Measurements from ENCODE around the gene SYVN1.
"Not testable (repeated sequence)": the region's sequence is repeated elsewhere in the genome, so short reads cannot be mapped to it uniquely, and the experiment has no call there.

Gene SYVN1

GRCh38 chr11:65151331-65151899, 17.1 kb upstream of the SYVN1 start:
- no peak for DNase-seq (ENCODE audit: low read depth in 2 of 2)

- DNase-seq (ENCODE audit: low read depth in 2 of 2), result peak; percentile 30 to 34
These were observed 16.4 kb upstream of the SYVN1 start for GRCh38 chr11:65150509-65151299.

- not testable (repeated sequence) for DNase-seq (ENCODE audit: low read depth in 2 of 2)
These were observed 15.8 kb upstream of the SYVN1 start for GRCh38 chr11:65150131-65150508.

- DNase-seq (ENCODE audit: low read depth in 2 of 2), result no peak
These were observed 14.3 kb upstream of the SYVN1 start for GRCh38 chr11:65148657-65149056.

- DNase-seq (ENCODE audit: low read depth in 2 of 2), result no peak
These were observed 13.2 kb upstream of the SYVN1 start for GRCh38 chr11:65147352-65148075.

GRCh38 chr11:65141896-65142494, 7.7 kb upstream of the SYVN1 start:
- no peak for DNase-seq (ENCODE audit: low read depth in 2 of 2)

GRCh38 chr11:65136515-65137096, 2.3 kb upstream of the SYVN1 start:
- no peak for DNase-seq (ENCODE audit: low read depth in 2 of 2)

GRCh38 chr11:65135633-65136145, 1.4 kb upstream of the SYVN1 start:
- no peak for DNase-seq (ENCODE audit: low read depth in 2 of 2)

GRCh38 chr11:65134952-65135632, 773 bp upstream of the SYVN1 start:
- peak; percentile 63 to 77 for DNase-seq (ENCODE audit: low read depth in 2 of 2)

GRCh38 chr11:65133724-65134123, 595 bp downstream of the SYVN1 start:
- no peak for DNase-seq (ENCODE audit: low read depth in 2 of 2)

GRCh38 chr11:65132988-65133700, 1.2 kb downstream of the SYVN1 start:
- DNase-seq (ENCODE audit: low read depth in 2 of 2), result peak; percentile 57 to 67

- no peak for DNase-seq (ENCODE audit: low read depth in 2 of 2)
These were observed 1.9 kb downstream of the SYVN1 start for GRCh38 chr11:65132238-65132987.

GRCh38 chr11:65131895-65132237, 2.5 kb downstream of the SYVN1 start:
- no peak for DNase-seq (ENCODE audit: low read depth in 2 of 2)

- no peak for DNase-seq (ENCODE audit: low read depth in 2 of 2)
These were observed 2.9 kb downstream of the SYVN1 start for GRCh38 chr11:65131417-65131776.

GRCh38 chr11:65130631-65131416, 3.5 kb downstream of the SYVN1 start:
- no peak for DNase-seq (ENCODE audit: low read depth in 2 of 2)

GRCh38 chr11:65129649-65130441, 4.5 kb downstream of the SYVN1 start:
- no peak for DNase-seq (ENCODE audit: low read depth in 2 of 2)

GRCh38 chr11:65128182-65129145, 5.9 kb downstream of the SYVN1 start:
- no peak for DNase-seq (ENCODE audit: low read depth in 2 of 2)

Data from stimulated activated CD4-positive, alpha-beta T cell treated with anti-CD3 and anti-CD28 coated beads, Interleukin-4, amount 100 ng/mL, for 48 hours (primary cell).